ENCODE results near the gene ACTR10.

Gene ACTR10

GRCh38 chr14:58189176-58189575 is 10.8 kb upstream of the ACTR10 start:
- Histone ChIP-seq H3K4me1 (ENCODE audit: control insufficient read depth in 1 of 2, insufficient read depth in 1 of 2, low read depth in 1 of 2, low read length in 1 of 2) (no peaks in the 10 kb centered on the region), H3K27ac (no peak overlapping the region), H3K27me3 (peaks cover 6% of the 10 kb centered on the region), H3K36me3 (no peaks in the 10 kb centered on the region), H3K4me3 (ENCODE audit: low read depth in 1 of 2, low read length in 1 of 2) (no peak overlapping the region), H3K9me3 (no peaks in the 10 kb centered on the region)
- TF ChIP-seq CTCF (IDR thresholded peaks at IDR 0.05): no peak

GRCh38 chr14:58191763-58192601 is 8.0 kb upstream of the ACTR10 start:
- H3K36me3 ChIP-seq: no peaks in the 10 kb centered on the region
- no peaks in the 10 kb centered on the region for H3K4me1 ChIP-seq (ENCODE audit: control insufficient read depth in 1 of 2, insufficient read depth in 1 of 2, low read depth in 1 of 2, low read length in 1 of 2)
- H3K27me3 ChIP-seq: peaks cover 6% of the 10 kb centered on the region
- no peak for TF ChIP-seq CTCF (IDR thresholded peaks at IDR 0.05)
- no peaks in the 10 kb centered on the region for H3K9me3 ChIP-seq
- H3K4me3 ChIP-seq (ENCODE audit: low read depth in 1 of 2, low read length in 1 of 2): no peak overlapping the region
- H3K27ac ChIP-seq: no peak overlapping the region

- Histone ChIP-seq H3K4me3 (ENCODE audit: low read depth in 1 of 2, low read length in 1 of 2) (no peak overlapping the region), H3K27me3 (no peaks in the 10 kb centered on the region)
- no peak for TF ChIP-seq CTCF (IDR thresholded peaks at IDR 0.05)
Measured at GRCh38 chr14:58193542-58193941, 6.4 kb upstream of the ACTR10 start.

DNA sequence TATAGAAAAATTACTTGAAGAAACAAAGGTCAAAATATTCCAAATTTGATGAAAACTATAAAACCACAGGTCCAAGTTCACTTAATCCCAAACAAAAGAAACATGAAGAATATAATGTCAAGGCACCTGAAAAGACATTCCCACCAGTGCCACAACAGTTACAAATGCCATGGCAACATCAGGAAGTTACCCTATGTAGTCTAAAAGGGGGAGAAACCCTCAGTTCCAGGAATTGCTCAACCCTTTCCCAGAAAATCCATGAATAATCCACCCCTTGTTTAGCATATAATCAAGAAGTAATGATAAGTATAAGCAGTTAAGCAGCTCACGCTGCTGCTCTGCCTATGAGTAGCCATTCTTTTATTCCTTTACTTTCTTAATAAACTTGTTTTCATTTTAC is 3.8 kb upstream of the ACTR10 start:
- no peaks in the 10 kb centered on the region for H3K27me3 ChIP-seq
- H3K4me3 ChIP-seq (ENCODE audit: low read depth in 1 of 2, low read length in 1 of 2): no peak overlapping the region
- no peaks in the 10 kb centered on the region for H3K9me3 ChIP-seq
- peaks cover 16 to 18% of the 10 kb centered on the region in 2 experiments for H3K4me1 ChIP-seq (ENCODE audit: control insufficient read depth in 1 of 2, insufficient read depth in 1 of 2, low read depth in 1 of 2, low read length in 1 of 2)
- no peak overlapping the region for H3K27ac ChIP-seq
- no peak for TF ChIP-seq CTCF (IDR thresholded peaks at IDR 0.05)
- no peaks in the 10 kb centered on the region for H3K36me3 ChIP-seq

More at GRCh38 chr14:58193542-58193941, 6.4 kb upstream of the ACTR10 start:
- no peaks in the 10 kb centered on the region for H3K9me3 ChIP-seq
- no peak overlapping the region for H3K27ac ChIP-seq
- no peaks in the 10 kb centered on the region for H3K36me3 ChIP-seq
- H3K4me1 ChIP-seq (ENCODE audit: control insufficient read depth in 1 of 2, insufficient read depth in 1 of 2, low read depth in 1 of 2, low read length in 1 of 2): no peaks in the 10 kb centered on the region

DNA sequence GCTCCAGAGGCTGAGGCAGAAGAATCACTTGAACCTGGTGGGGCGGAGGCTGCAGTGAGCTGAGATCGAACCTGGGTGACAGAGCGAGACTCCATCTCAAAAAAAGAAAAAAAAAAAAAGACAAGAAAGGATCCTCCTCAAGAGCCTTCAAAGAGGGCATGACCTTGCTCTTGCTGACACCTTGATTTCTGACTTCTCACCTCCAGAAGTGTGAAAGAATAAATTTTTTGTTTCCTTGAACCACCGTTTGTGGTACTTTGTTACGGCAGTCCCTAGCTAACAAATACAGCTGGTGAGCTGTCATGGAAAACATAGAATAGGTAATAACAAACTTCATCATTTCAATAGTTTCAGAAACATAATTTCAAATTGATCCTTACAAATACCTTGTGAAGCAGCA is 1.9 kb upstream of the ACTR10 start:
- H3K4me1 ChIP-seq (ENCODE audit: control insufficient read depth in 1 of 2, insufficient read depth in 1 of 2, low read depth in 1 of 2, low read length in 1 of 2): peaks cover 20 to 21% of the 10 kb centered on the region in 2 experiments
- H3K27me3 ChIP-seq: no peaks in the 10 kb centered on the region
- H3K36me3 ChIP-seq: peaks cover 4% of the 10 kb centered on the region
- no peak overlapping the region for H3K4me3 ChIP-seq (ENCODE audit: low read depth in 1 of 2, low read length in 1 of 2)
- no peak for TF ChIP-seq CTCF (IDR thresholded peaks at IDR 0.05)
- no peak overlapping the region for H3K27ac ChIP-seq
- H3K9me3 ChIP-seq: no peaks in the 10 kb centered on the region
